Natural killer cell treated with Interleukin-12 subunit alpha and Interleukin-12 subunit beta and Interleukin-15 and Interleukin-18, amount 100 ng/mL, for 72 hours (primary cell): ENCODE data around the gene GDPD5. TPM values are rescaled to one million over a fixed set of nuclear protein-coding genes. Genes with fewer than 3 reads are reported as not detected.

ENCODE experiments used
- ATAC-seq, 2 donors: fragments of 150-1000 bp; cut with Tn5 transposase in 1 of 2; sonication (Bioruptor Pico), chemical (Tn5 transposase) in 1 of 2; 2 replicates each; pipeline ENCODE4 v1.10.0; 2021
- DNase-seq: peaks from one replicate; pipeline ENCODE4 v3.0.0; 2022; ENCODE audit warnings: low spot score
- H3K27ac Mint-ChIP-seq, 2 donors: 1 replicate in 1 of 2; 2 replicates in 1 of 2; pipeline ENCODE4 v1.8.0; 2022; ENCODE audit warnings: mixed read lengths in 2 of 2, mild to moderate bottlenecking in 1 of 2, moderate library complexity in 1 of 2
- H3K27me3 Mint-ChIP-seq, 2 donors: 1 replicate in 1 of 2; 2 replicates in 1 of 2; pipeline ENCODE4 v1.8.0; 2022; ENCODE audit warnings: mixed read lengths in 2 of 2
- H3K36me3 Mint-ChIP-seq: one replicate; pipeline ENCODE4 v1.8.0; 2022; ENCODE audit warnings: mixed read lengths
- H3K4me1 Mint-ChIP-seq, 2 donors: 1 replicate in 1 of 2; 2 replicates in 1 of 2; pipeline ENCODE4 v1.8.0; 2022; ENCODE audit warnings: low read depth in 2 of 2, mixed read lengths in 2 of 2, mild to moderate bottlenecking in 1 of 2
- H3K4me3 Mint-ChIP-seq: one replicate; pipeline ENCODE4 v1.8.0; 2022; ENCODE audit warnings: mixed read lengths
- H3K9me3 Mint-ChIP-seq: 2 replicates; pipeline ENCODE4 v1.8.0; 2022; ENCODE audit warnings: mixed read lengths
- total RNA-seq, 2 donors: library from RNA; stranded (reverse); gene quantifications; one replicate each; pipeline ENCODE4 v1.2.3, GENCODE V29; 2022

GDPD5 gene
- total RNA-seq, 2 donors from 2014 or later, result 7.2 to 28.2 TPM

GRCh38 chr11:75469785-75470405 is 55.8 kb downstream of the GDPD5 start:
- Mint-ChIP-seq H3K9me3 (no peaks in the 10 kb centered on the region), H3K4me1 (peaks cover 4% of the 10 kb centered on the region in 2 donors), H3K4me3 (no peak overlapping the region), H3K36me3 (no peaks in the 10 kb centered on the region), H3K27me3 (no peaks in the 10 kb centered on the region), H3K27ac (no peak overlapping the region)
- DNase-seq (no peak), ATAC-seq (no peak)

- Mint-ChIP-seq H3K9me3 (no peaks in the 10 kb centered on the region), H3K36me3 (no peaks in the 10 kb centered on the region), H3K4me3 (no peak overlapping the region), H3K4me1 (no peaks in the 10 kb centered on the region), H3K27ac (no peak overlapping the region), H3K27me3 (no peaks in the 10 kb centered on the region)
- no peak for ATAC-seq
- DNase-seq, result no peak
Observed at GRCh38 chr11:75468534-75469340, 57.0 kb downstream of the GDPD5 start.

DNA sequence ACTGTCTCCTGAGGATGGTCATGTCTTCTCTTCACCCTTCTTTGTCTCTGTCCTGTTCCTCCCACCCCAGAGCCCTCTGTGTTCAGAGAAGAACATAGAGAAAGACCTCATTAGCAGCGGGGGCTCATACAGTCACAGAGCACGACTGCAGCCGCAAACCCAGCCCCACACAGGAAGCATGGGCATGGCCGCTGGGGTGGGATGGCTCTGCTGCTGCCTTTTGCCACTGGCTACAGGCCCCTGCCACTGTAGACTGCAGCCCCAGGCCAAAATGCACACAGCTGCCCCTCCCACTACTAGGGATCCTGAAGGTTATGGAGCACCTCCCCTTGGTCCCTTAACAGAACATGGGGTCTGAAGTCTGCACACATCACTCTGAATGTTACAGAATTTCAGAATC is 57.9 kb downstream of the GDPD5 start:
- H3K36me3 Mint-ChIP-seq, result no peaks in the 10 kb centered on the region
- no peak overlapping the region for H3K27ac Mint-ChIP-seq
- ATAC-seq (no peak), DNase-seq (no peak)
- no peaks in the 10 kb centered on the region for H3K27me3 Mint-ChIP-seq
- H3K4me3 Mint-ChIP-seq, result no peak overlapping the region
- H3K4me1 Mint-ChIP-seq, result no peaks in the 10 kb centered on the region
- H3K9me3 Mint-ChIP-seq, result no peaks in the 10 kb centered on the region

GRCh38 chr11:75467311-75467710 is 58.4 kb downstream of the GDPD5 start:
- no peaks in the 10 kb centered on the region for H3K4me1 Mint-ChIP-seq
- no peaks in the 10 kb centered on the region for H3K27me3 Mint-ChIP-seq
- H3K27ac Mint-ChIP-seq, result no peak overlapping the region
- ATAC-seq (no peak), DNase-seq (no peak)
- H3K36me3 Mint-ChIP-seq, result no peaks in the 10 kb centered on the region
- no peaks in the 10 kb centered on the region for H3K9me3 Mint-ChIP-seq
- no peak overlapping the region for H3K4me3 Mint-ChIP-seq

- H3K4me1 Mint-ChIP-seq, result no peaks in the 10 kb centered on the region
- no peak overlapping the region for H3K4me3 Mint-ChIP-seq
- H3K27ac Mint-ChIP-seq, result no peak overlapping the region
- H3K9me3 Mint-ChIP-seq, result no peaks in the 10 kb centered on the region
- H3K27me3 Mint-ChIP-seq, result no peaks in the 10 kb centered on the region
- no peak for ATAC-seq
- H3K36me3 Mint-ChIP-seq, result no peaks in the 10 kb centered on the region
- DNase-seq, result no peak
Observed at GRCh38 chr11:75465701-75466531, 59.8 kb downstream of the GDPD5 start.

- Mint-ChIP-seq H3K4me1 (no peaks in the 10 kb centered on the region), H3K9me3 (no peaks in the 10 kb centered on the region), H3K4me3 (no peak overlapping the region), H3K36me3 (no peaks in the 10 kb centered on the region), H3K27ac (no peak overlapping the region), H3K27me3 (no peaks in the 10 kb centered on the region)
- no peak for DNase-seq
- ATAC-seq, result no peak
Observed at GRCh38 chr11:75463106-75463774, 62.5 kb downstream of the GDPD5 start.

DNA sequence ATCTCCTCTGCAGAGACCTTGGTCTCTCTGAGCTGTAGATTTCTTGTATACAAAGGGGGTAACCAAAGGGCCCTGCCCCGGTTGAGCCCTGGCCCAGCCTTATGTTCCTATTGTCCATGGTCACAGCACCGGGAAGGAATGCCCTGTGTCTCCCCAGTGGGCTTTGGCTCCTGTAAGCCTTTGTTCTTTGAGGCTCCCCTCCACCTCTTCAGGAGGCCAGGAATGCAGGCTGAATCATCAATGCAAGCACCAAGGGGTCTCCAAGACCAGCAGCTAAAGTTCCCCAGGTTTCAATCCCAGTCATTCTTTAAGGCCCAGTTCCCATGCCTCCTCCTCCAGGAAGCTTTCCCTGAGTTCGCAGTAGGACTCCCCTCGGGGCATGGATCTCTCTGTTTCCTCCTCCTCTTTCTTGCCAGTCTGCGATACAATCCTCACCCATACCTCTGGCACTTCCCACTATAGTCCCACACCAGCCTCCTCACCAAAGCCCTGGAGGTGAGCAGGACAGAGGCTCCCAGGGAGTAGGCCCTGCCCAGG is 63.6 kb downstream of the GDPD5 start:
- Mint-ChIP-seq H3K4me3 (no peak overlapping the region), H3K27ac (no peak overlapping the region), H3K4me1 (no peaks in the 10 kb centered on the region), H3K27me3 (no peaks in the 10 kb centered on the region), H3K9me3 (no peaks in the 10 kb centered on the region), H3K36me3 (no peaks in the 10 kb centered on the region)
- ATAC-seq (no peak), DNase-seq (no peak)

- DNase-seq (no peak), ATAC-seq (no peak)
- no peaks in the 10 kb centered on the region for H3K36me3 Mint-ChIP-seq
- H3K4me1 Mint-ChIP-seq, result no peaks in the 10 kb centered on the region
- no peaks in the 10 kb centered on the region for H3K27me3 Mint-ChIP-seq
- H3K9me3 Mint-ChIP-seq, result no peaks in the 10 kb centered on the region
- H3K4me3 Mint-ChIP-seq, result no peak overlapping the region
- no peak overlapping the region for H3K27ac Mint-ChIP-seq
Observed at GRCh38 chr11:75461151-75461550, 64.6 kb downstream of the GDPD5 start.

GRCh38 chr11:75456596-75457183 is 69.1 kb downstream of the GDPD5 start:
- Mint-ChIP-seq H3K27ac (no peak overlapping the region), H3K36me3 (no peaks in the 10 kb centered on the region), H3K4me3 (no peak overlapping the region), H3K4me1 (no peaks in the 10 kb centered on the region), H3K9me3 (no peaks in the 10 kb centered on the region), H3K27me3 (peaks cover 0 to 6% of the 10 kb centered on the region in 2 donors)
- ATAC-seq (no peak), DNase-seq (no peak)

DNA sequence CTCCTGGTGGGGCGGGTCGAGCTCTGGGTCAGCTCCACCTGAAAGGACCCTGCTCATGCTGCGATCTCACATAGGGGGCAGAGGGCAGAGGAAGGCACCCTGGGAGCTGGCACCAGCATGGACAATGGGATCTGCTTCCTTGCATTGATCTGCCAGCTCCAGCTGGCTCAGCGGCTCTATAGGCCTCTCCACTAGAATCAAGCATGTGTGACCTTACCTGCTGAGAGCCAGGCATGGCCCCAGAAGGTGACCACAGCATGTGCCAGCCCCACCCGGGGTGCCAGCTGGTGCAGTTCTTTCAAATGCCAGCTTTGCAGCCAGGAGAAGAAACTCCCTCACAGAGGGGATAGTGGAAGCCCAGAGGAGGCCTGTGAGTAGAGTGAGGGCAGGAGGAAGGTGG is 70.8 kb downstream of the GDPD5 start:
- H3K4me3 Mint-ChIP-seq, result no peak overlapping the region
- no peaks in the 10 kb centered on the region for H3K36me3 Mint-ChIP-seq
- DNase-seq (no peak), ATAC-seq (no peak)
- H3K27me3 Mint-ChIP-seq, result peaks cover 0 to 6% of the 10 kb centered on the region in 2 donors
- no peak overlapping the region for H3K27ac Mint-ChIP-seq
- H3K9me3 Mint-ChIP-seq, result no peaks in the 10 kb centered on the region
- no peaks in the 10 kb centered on the region for H3K4me1 Mint-ChIP-seq

- Mint-ChIP-seq H3K4me1 (no peaks in the 10 kb centered on the region), H3K27me3 (peaks cover 0 to 6% of the 10 kb centered on the region in 2 donors), H3K36me3 (no peaks in the 10 kb centered on the region), H3K4me3 (no peak overlapping the region), H3K27ac (no peak overlapping the region), H3K9me3 (no peaks in the 10 kb centered on the region)
- DNase-seq, result no peak
- ATAC-seq, result no peak
Observed at GRCh38 chr11:75453916-75454655, 71.7 kb downstream of the GDPD5 start.

GRCh38 chr11:75450826-75451821 is 74.6 kb downstream of the GDPD5 start:
- Mint-ChIP-seq H3K4me3 (no peak overlapping the region), H3K27ac (no peak overlapping the region), H3K36me3 (no peaks in the 10 kb centered on the region), H3K9me3 (no peaks in the 10 kb centered on the region), H3K4me1 (no peaks in the 10 kb centered on the region), H3K27me3 (peaks cover 0 to 6% of the 10 kb centered on the region in 2 donors)
- ATAC-seq, result no peak
- DNase-seq, result no peak
